ENCODE measurements around the gene FER1L5. TPM values are rescaled to one million over a fixed set of nuclear protein-coding genes. Genes with fewer than 3 reads are reported as not detected.

Gene FER1L5
- total and polyA plus RNA-seq, 2 donors (not counting 3 experiments of a cell fraction or from before 2014, with no cell fraction given) = not detected

DNA sequence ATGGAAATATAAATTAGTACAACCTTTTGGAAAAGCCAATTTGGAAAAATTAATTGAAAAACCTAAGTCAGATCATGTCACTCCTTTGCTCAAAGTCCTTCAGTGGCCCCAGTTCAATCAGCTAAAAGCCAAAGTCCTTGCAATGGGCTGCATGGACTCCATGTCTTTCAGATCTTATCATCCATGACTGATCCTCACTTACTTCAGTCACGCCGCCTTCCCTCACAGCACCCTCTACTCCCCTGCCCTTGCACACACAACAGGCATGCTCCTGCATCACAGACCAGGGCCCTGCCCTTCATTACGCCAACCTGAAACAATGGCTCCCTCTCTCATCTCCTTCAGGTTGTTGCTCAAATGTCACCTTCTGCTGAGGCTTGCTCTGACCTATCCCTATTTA, 20.0 kb upstream of the FER1L5 start:
- TF ChIP-seq MAX (IDR thresholded peaks at IDR 0.05; ENCODE audit: insufficient read depth, insufficient read length) (no peak), GATA2 (IDR thresholded peaks at IDR 0.05; ENCODE audit: insufficient read depth, insufficient read length, low read depth, low read length) (no peak), CTCF (IDR thresholded peaks at IDR 0.05; ENCODE audit: extremely low read depth in 1 of 2, insufficient read depth in 1 of 2, low read depth in 1 of 2, low read length in 2 of 2) (no peak), FOS (IDR thresholded peaks at IDR 0.05; ENCODE audit: borderline replicate concordance, insufficient read depth, low read length) (no peak), MYC (IDR thresholded peaks at IDR 0.05; ENCODE audit: low read depth, low read length) (no peak), POLR2AphosphoS5 (IDR thresholded peaks at IDR 0.05; ENCODE audit: insufficient read depth, low read depth, low read length) (no peak), POLR2A (IDR thresholded peaks at IDR 0.05; ENCODE audit: low read depth, low read length) (no peak), EZH2 (IDR thresholded peaks at IDR 0.05; ENCODE audit: borderline replicate concordance, low read depth, low read length, severe bottlenecking) (no peak), JUN (IDR thresholded peaks at IDR 0.05; ENCODE audit: borderline replicate concordance, insufficient read depth, insufficient read length, low read depth) (no peak)
- Histone ChIP-seq H3K36me3 (ENCODE audit: control insufficient read depth in 2 of 2, extremely low read depth in 1 of 2, insufficient read depth in 2 of 2, low read length in 2 of 2) (peaks cover 6 to 10% of the 10 kb centered on the region in 2 experiments), H2AFZ (ENCODE audit: low read depth, low read length) (no peak overlapping the region), H3K9me1 (replicated peaks; ENCODE audit: control insufficient read depth, extremely low read depth, insufficient read depth, low read length) (no peaks in the 10 kb centered on the region), H4K20me1 (replicated peaks; ENCODE audit: control insufficient read depth, extremely low read depth, insufficient read depth, low read length) (no peaks in the 10 kb centered on the region), H3K4me2 (ENCODE audit: insufficient read depth, low read length) (no peak overlapping the region), H3K79me2 (ENCODE audit: control insufficient read depth, insufficient read depth, low read length) (peaks cover 5% of the 10 kb centered on the region), H3K9ac (replicated peaks; ENCODE audit: extremely low read depth, insufficient read depth, low read length) (no peak overlapping the region), H3K27me3 (ENCODE audit: control insufficient read depth in 2 of 2, insufficient read depth in 2 of 2, low read length in 2 of 2) (no peaks in the 10 kb centered on the region), H3K4me3 (replicated peaks in 1 of 3; ENCODE audit: insufficient read depth in 1 of 3, low read depth in 1 of 3, low read length in 3 of 3) (no peak overlapping the region), H3K4me1 (ENCODE audit: control insufficient read depth, extremely low read depth, insufficient read depth, low read length) (peaks cover 19% of the 10 kb centered on the region), H3K27ac (ENCODE audit: insufficient read depth, low read depth, low read length) (no peak overlapping the region), H3K9me3 (replicated peaks; ENCODE audit: control insufficient read depth, insufficient read depth, low read length) (no peaks in the 10 kb centered on the region)
- POLR2A ChIA-PET = no interaction called here
- CTCF ChIA-PET = no interaction called here
- dilution Hi-C loops (cut with MboI; ENCODE audit: extremely low pct_ligation_motif_present, low sequenced_read_pairs) (no loop called here), intact Hi-C loops (cut with micrococcal nuclease) (no loop called here)
- DNase-seq (ENCODE audit: low read depth, low spot score) = no peak
- BruUV-seq (replicated peaks) = no TSS peak
- no peak for FAIRE-seq

Measured in endothelial cell of umbilical vein (primary cell).